Measurements from ENCODE around the gene UBL5.

- no peak for TF ChIP-seq EZH2 (IDR thresholded peaks at IDR 0.05; ENCODE audit: low read depth)
- no peak for TF ChIP-seq CTCF (conservative IDR thresholded peaks at IDR 0.05)
Observed at GRCh38 chr19:9842834-9843625, 15.3 kb downstream of the UBL5 start.
